Naive thymus-derived CD8-positive, alpha-beta T cell (primary cell): ENCODE data around the gene MARCHF11. TPM values are rescaled to one million over a fixed set of nuclear protein-coding genes. Genes with fewer than 3 reads are reported as not detected.

Experiments
- ATAC-seq, 2 donors: fragments of 150-1000 bp; cut with Tn5 transposase in 1 of 2; sonication (Bioruptor Pico), chemical (Tn5 transposase) in 1 of 2; 1 replicate in 1 of 2; 2 replicates in 1 of 2; pipeline ENCODE4 v1.10.0; 2021; ENCODE audit warnings: mild to moderate bottlenecking in 2 of 2, moderate library complexity in 2 of 2
- POLR2A ChIA-PET: fragments of 350-600 bp; sonication (Branson Sonifier 250); formaldehyde crosslinking; loops from one replicate; lab custom pipeline; 2021; ENCODE audit warnings: antibody characterized with exemption; lab: Charles Lee
- DNase-seq, 10 donors: peaks; one replicate each; pipeline versions ENCODE4 v3.0.0 to v3.0.0-alpha.2; 2020 to 2022
- H3K27ac Mint-ChIP-seq, 10 donors: one replicate each; pipeline ENCODE4 v1.8.0; 2020 to 2022; ENCODE audit warnings: mild to moderate bottlenecking in 10 of 10, mixed read lengths in 10 of 10, moderate library complexity in 4 of 10, inconsistent platforms in 1 of 10
- H3K27me3 Mint-ChIP-seq, 5 donors: one replicate each; pipeline ENCODE4 v1.8.0; 2021 to 2022; ENCODE audit warnings: mixed read lengths in 5 of 5
- H3K36me3 Mint-ChIP-seq, 3 donors: one replicate each; pipeline ENCODE4 v1.8.0; 2020 to 2022; ENCODE audit warnings: mixed read lengths in 3 of 3, mild to moderate bottlenecking in 2 of 3, inconsistent platforms in 1 of 3
- H3K4me1 Mint-ChIP-seq, 4 donors: one replicate each; pipeline ENCODE4 v1.8.0; 2021 to 2022; ENCODE audit warnings: mixed read lengths in 4 of 4
- H3K4me3 Mint-ChIP-seq, 10 donors: one replicate each; pipeline ENCODE4 v1.8.0; 2020 to 2022; ENCODE audit warnings: mild to moderate bottlenecking in 10 of 10, mixed read lengths in 10 of 10, moderate library complexity in 6 of 10, inconsistent platforms in 1 of 10
- H3K9me3 Mint-ChIP-seq, 9 donors: one replicate each; pipeline ENCODE4 v1.8.0; 2020 to 2022; ENCODE audit warnings: mixed read lengths in 9 of 9, mild to moderate bottlenecking in 3 of 9, inconsistent platforms in 1 of 9, moderate library complexity in 1 of 9
- polyA plus RNA-seq, 3 donors: library from polyadenylated mRNA; unstranded; fragments of 300-500 nt; fragmentation: Illumina TruSeq; gene quantifications; one replicate each; pipeline ENCODE4 v1.2.3, GENCODE V29; 2021
- total RNA-seq, 8 experiments: library from RNA in 2 of 8; stranded (reverse) in 2 of 8; gene quantifications; one replicate each; pipeline ENCODE4 v1.2.3 and lab custom pipeline; 2021 to 2026

The MARCHF11 gene
- total and polyA plus RNA-seq, 5 experiments from 2014 or later = not detected

GRCh38 chr5:16037121-16037845 lies 142.3 kb downstream of the MARCHF11 start:
- POLR2A ChIA-PET = no interaction called here
- Mint-ChIP-seq H3K4me3 (no peak overlapping the region), H3K27me3 (peaks cover 0 to 4% (median 0%) of the 10 kb centered on the region in 5 donors), H3K27ac (no peak overlapping the region), H3K4me1 (no peaks in the 10 kb centered on the region), H3K36me3 (no peaks in the 10 kb centered on the region), H3K9me3 (peaks cover 0 to 5% (median 0%) of the 10 kb centered on the region in 9 donors)
- DNase-seq (no peak), ATAC-seq (no peak)

GRCh38 chr5:16034319-16035001 lies 145.1 kb downstream of the MARCHF11 start:
- ATAC-seq (no peak), DNase-seq (no peak)
- Mint-ChIP-seq H3K4me1 (no peaks in the 10 kb centered on the region), H3K9me3 (peaks cover 0 to 6% (median 2%) of the 10 kb centered on the region in 9 donors), H3K4me3 (no peak overlapping the region), H3K36me3 (no peaks in the 10 kb centered on the region), H3K27me3 (no peaks in the 10 kb centered on the region), H3K27ac (no peak overlapping the region)
- POLR2A ChIA-PET = no interaction called here

- Mint-ChIP-seq H3K4me1 (no peaks in the 10 kb centered on the region), H3K4me3 (no peak overlapping the region), H3K27me3 (no peaks in the 10 kb centered on the region), H3K9me3 (peaks cover 0 to 6% (median 2%) of the 10 kb centered on the region in 9 donors), H3K27ac (no peak overlapping the region), H3K36me3 (no peaks in the 10 kb centered on the region)
- ATAC-seq = no peak
- no peak for DNase-seq
- POLR2A ChIA-PET = no interaction called here
Measured at GRCh38 chr5:16033187-16033925, 146.2 kb downstream of the MARCHF11 start.

GRCh38 chr5:16028708-16029107 lies 150.9 kb downstream of the MARCHF11 start:
- Mint-ChIP-seq H3K36me3 (peaks cover 0 to 2% (median 0%) of the 10 kb centered on the region in 3 donors), H3K27me3 (peaks cover 0 to 2% (median 0%) of the 10 kb centered on the region in 5 donors), H3K27ac (no peak overlapping the region), H3K4me1 (no peaks in the 10 kb centered on the region), H3K4me3 (no peak overlapping the region), H3K9me3 (peaks cover 0 to 6% (median 2%) of the 10 kb centered on the region in 9 donors)
- POLR2A ChIA-PET = no interaction called here
- ATAC-seq (no peak), DNase-seq (no peak)

GRCh38 chr5:16025681-16026080 lies 153.9 kb downstream of the MARCHF11 start:
- no peak for ATAC-seq
- Mint-ChIP-seq H3K9me3 (peaks cover 0 to 9% (median 3%) of the 10 kb centered on the region in 9 donors), H3K36me3 (peaks cover 0 to 2% (median 0%) of the 10 kb centered on the region in 3 donors), H3K27me3 (peaks cover 0 to 3% (median 1%) of the 10 kb centered on the region in 5 donors), H3K4me3 (no peak overlapping the region), H3K27ac (no peak overlapping the region), H3K4me1 (no peaks in the 10 kb centered on the region)
- POLR2A ChIA-PET = no interaction called here
- DNase-seq = no peak

GRCh38 chr5:16018970-16019369 lies 160.6 kb downstream of the MARCHF11 start:
- POLR2A ChIA-PET = no interaction called here
- no peak for DNase-seq
- Mint-ChIP-seq H3K9me3 (peaks cover 0 to 31% (median 3%) of the 10 kb centered on the region in 9 donors), H3K27me3 (peaks cover 0 to 3% (median 0%) of the 10 kb centered on the region in 5 donors), H3K36me3 (no peaks in the 10 kb centered on the region), H3K27ac (no peak overlapping the region), H3K4me3 (no peak overlapping the region), H3K4me1 (no peaks in the 10 kb centered on the region)
- ATAC-seq = no peak

- no peak overlapping the region for H3K4me3 Mint-ChIP-seq
- DNase-seq = no peak
- POLR2A ChIA-PET = no interaction called here
- H3K9me3 Mint-ChIP-seq = peaks cover 0 to 27% (median 3%) of the 10 kb centered on the region in 9 donors
- H3K27me3 Mint-ChIP-seq = peaks cover 0 to 3% (median 0%) of the 10 kb centered on the region in 5 donors
- H3K4me1 Mint-ChIP-seq = no peaks in the 10 kb centered on the region
- no peak for ATAC-seq
- no peaks in the 10 kb centered on the region for H3K36me3 Mint-ChIP-seq
- H3K27ac Mint-ChIP-seq = no peak overlapping the region
Measured at GRCh38 chr5:16017720-16018119, 161.9 kb downstream of the MARCHF11 start.
